Esophagus (tissue), 2 donors: ENCODE measurements around the gene THSD4. TPM values are rescaled to one million over a fixed set of nuclear protein-coding genes. Genes with fewer than 3 reads are reported as not detected.
"Not testable (repeated sequence)": the region's sequence is repeated elsewhere in the genome, so short reads cannot be mapped to it uniquely, and the experiment has no call there.

Experiments
- H3K27ac ChIP-seq, 2 donors: one replicate each; pipeline ENCODE4 v1.5.1; 2013; ENCODE audit warnings: low read depth in 2 of 2, mild to moderate bottlenecking in 2 of 2, inconsistent platforms in 1 of 2, low read length in 1 of 2, moderate library complexity in 1 of 2
- H3K27me3 ChIP-seq, 2 donors: one replicate each; pipeline ENCODE4 v1.6.1; 2013; ENCODE audit warnings: low read length in 2 of 2, control low read depth in 1 of 2, mild to moderate bottlenecking in 1 of 2; ENCODE audit not compliant: insufficient read depth in 2 of 2, control insufficient read depth in 1 of 2
- H3K36me3 ChIP-seq, 2 donors: one replicate each; pipeline ENCODE4 v1.6.1; 2013; ENCODE audit warnings: low read length in 1 of 2; ENCODE audit not compliant: control insufficient read depth in 2 of 2, insufficient read depth in 2 of 2
- H3K4me1 ChIP-seq, 2 donors: one replicate each; pipeline ENCODE4 v1.6.1; 2013; ENCODE audit warnings: low read length in 1 of 2; ENCODE audit not compliant: control insufficient read depth in 2 of 2, insufficient read depth in 2 of 2
- H3K4me3 ChIP-seq, 2 donors: one replicate each; pipeline ENCODE4 v1.5.1; 2013; ENCODE audit warnings: low read length in 2 of 2, mild to moderate bottlenecking in 2 of 2, low read depth in 1 of 2, moderate library complexity in 1 of 2
- H3K9me3 ChIP-seq, 2 donors: one replicate each; pipeline ENCODE4 v1.6.1; 2013; ENCODE audit warnings: mild to moderate bottlenecking in 2 of 2, low read depth in 1 of 2, low read length in 1 of 2, moderate library complexity in 1 of 2; ENCODE audit not compliant: control insufficient read depth in 2 of 2, insufficient read depth in 1 of 2
- WGBS, 2 donors: extraction: QIAGEN DNeasy Blood & Tissue Kit; methylation state at CpG; one replicate each; pipeline ENCODE4 v1.1.7; 2013; 5-methylcytosine and 5-hydroxymethylcytosine counted together
- polyA plus RNA-seq, 2 donors: library from polyadenylated mRNA; stranded (reverse); fragments of 200-250 nt; gene quantifications; one replicate each; pipeline ENCODE4 v1.2.3, GENCODE V29; 2013
- donor health status: healthy with polysubstance abuse.
- donor health status: Bipolar disorder and iron deficiency.

Gene THSD4
- polyA plus RNA-seq, 2 donors: 34.1 to 49.7 TPM

DNA sequence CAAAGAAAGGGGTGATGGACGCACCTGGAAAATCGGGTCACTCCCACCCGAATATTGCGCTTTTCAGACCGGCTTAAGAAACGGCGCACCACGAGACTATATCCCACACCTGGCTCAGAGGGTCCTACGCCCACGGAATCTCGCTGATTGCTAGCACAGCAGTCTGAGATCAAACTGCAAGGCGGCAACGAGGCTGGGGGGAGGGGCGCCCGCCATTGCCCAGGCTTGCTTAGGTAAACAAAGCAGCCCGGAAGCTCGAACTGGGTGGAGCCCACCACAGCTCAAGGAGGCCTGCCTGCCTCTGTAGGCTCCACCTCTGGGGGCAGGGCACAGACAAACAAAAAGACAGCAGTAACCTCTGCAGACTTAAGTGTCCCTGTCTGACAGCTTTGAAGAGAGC, 59.1 kb downstream of the THSD4 start:
- H3K27me3 ChIP-seq, H3K4me1 ChIP-seq, H3K4me3 ChIP-seq, H3K36me3 ChIP-seq, H3K27ac ChIP-seq, H3K9me3 ChIP-seq: not testable (repeated sequence)
- WGBS, 2 donors: 47 to 67% methylated on average over 6 to 8 of the region's 17 CpGs

DNA sequence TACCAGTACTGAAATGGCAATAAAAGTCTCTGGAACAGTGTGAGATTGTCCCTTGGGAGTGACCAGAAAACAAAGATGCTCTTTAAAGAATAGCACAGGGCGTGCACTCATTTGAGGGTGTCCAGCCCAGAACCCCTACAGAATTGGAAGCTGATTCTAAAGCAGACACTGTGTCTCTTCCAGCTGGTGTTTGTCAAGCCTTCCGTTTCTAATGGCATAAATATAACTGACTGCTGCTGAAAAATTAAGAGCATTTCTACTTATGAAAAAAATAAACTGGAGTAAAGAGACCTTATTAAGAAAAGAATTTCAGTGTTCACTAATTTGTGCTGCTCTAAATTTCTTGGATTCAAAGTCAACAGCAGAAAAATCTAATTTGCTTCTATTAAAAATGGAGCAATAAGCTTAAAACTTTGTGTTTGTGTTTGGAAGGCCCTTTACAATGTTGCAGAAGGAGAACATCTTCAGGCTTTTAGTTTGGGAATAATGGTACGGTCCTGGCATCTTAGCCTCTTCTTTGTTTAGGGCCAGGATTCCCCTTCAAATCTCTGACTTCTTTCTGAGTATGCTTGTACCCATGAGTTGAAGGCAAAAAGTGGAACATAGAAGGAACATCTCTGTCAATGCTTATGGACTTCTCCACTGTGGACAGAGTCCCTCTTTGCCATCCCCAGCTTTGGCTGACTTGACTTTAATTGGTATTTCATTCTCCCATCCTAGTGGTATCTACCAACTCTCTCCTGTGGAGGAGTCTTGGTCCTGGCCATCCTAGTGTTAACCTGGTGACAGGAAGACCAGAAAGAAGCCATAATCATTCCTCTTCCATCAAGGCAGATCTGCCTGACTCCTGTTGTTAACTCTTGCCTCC, 65.9 kb downstream of the THSD4 start:
- WGBS, 2 donors: 64 to 65% methylated on average over 3 of the region's 3 CpGs
- Histone ChIP-seq H3K27me3 (no peaks in the 10 kb centered on the region), H3K27ac (no peak overlapping the region), H3K4me3 (no peak overlapping the region), H3K36me3 (no peaks in the 10 kb centered on the region), H3K9me3 (no peaks in the 10 kb centered on the region), H3K4me1 (no peaks in the 10 kb centered on the region)

GRCh38 chr15:71182522-71182921, 67.3 kb downstream of the THSD4 start:
- Histone ChIP-seq H3K36me3 (no peaks in the 10 kb centered on the region), H3K4me1 (no peaks in the 10 kb centered on the region), H3K27me3 (no peaks in the 10 kb centered on the region), H3K27ac (no peak overlapping the region), H3K4me3 (no peak overlapping the region), H3K9me3 (no peaks in the 10 kb centered on the region)

DNA sequence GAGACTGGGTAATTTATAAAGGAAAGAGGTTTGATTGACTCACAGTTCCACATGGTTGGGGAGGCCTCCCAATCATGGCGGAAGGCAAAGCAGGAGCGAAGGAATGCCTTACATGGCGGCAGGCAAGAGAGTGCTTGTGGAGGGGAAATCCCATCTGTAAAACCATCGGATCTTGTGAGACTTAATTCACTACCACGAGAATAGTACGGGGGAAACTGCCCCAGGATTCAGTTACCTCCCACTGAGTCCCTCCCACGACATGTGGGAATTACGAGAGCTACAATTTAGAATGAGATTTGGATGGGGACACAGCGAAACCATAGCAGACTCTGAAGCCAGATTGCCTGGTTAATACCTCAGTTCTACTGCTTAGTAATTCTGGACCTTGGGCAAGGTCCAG, 67.8 kb downstream of the THSD4 start:
- no peak overlapping the region for H3K4me3 ChIP-seq
- H3K9me3 ChIP-seq: no peaks in the 10 kb centered on the region
- no peaks in the 10 kb centered on the region for H3K27me3 ChIP-seq
- H3K4me1 ChIP-seq: no peaks in the 10 kb centered on the region
- no peak overlapping the region for H3K27ac ChIP-seq
- H3K36me3 ChIP-seq: no peaks in the 10 kb centered on the region
- WGBS, 2 donors: 93 to 97% methylated on average over 9 of the region's 9 CpGs

DNA sequence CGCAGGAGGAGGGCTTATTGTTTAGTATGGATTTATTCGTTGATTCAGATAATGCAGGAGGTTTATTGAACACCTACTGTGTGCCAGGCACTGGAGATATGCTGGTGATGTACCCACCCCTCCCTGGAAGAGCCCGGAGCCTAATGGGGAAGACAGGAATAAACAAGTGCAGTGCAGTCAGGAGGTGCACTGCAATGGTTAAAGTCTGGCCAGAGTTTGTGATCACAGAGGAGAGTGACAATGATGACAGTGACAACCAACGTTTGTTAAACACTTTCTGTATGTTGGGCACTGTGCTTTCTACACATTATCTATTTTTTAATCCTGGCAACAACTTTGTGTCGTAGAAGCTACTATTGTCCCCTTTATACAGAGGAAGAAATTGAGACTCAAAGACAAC, 70.4 kb downstream of the THSD4 start:
- Histone ChIP-seq H3K27ac (no peak overlapping the region), H3K4me1 (no peaks in the 10 kb centered on the region), H3K9me3 (no peaks in the 10 kb centered on the region), H3K4me3 (no peak overlapping the region), H3K27me3 (no peaks in the 10 kb centered on the region), H3K36me3 (no peaks in the 10 kb centered on the region)
- WGBS, 2 donors: 75 to 78% methylated on average over 5 of the region's 5 CpGs

DNA sequence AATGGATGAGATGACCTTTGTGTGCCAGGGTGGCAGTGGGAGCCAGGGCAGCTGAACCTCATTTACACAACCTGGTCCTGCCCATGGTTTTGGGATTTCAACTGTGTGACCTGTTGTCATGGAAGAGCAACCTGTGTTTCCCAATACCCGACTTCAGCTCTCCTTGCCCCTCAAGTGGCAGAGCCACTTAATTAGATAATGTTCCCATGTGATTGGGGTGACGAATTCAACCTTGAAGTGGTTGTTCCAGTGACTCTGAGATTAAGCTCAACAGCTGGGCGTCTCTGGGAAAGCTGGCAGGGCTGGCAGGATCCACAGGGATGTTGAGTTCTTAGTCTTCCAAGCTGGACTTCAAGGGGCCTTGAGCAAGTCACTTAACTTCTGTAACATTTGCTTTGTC, 71.0 kb downstream of the THSD4 start:
- Histone ChIP-seq H3K36me3 (no peaks in the 10 kb centered on the region), H3K27ac (no peak overlapping the region), H3K27me3 (no peaks in the 10 kb centered on the region), H3K4me3 (no peak overlapping the region), H3K9me3 (no peaks in the 10 kb centered on the region), H3K4me1 (no peaks in the 10 kb centered on the region)
- 52 to 57% methylated on average over 3 of the region's 3 CpGs for WGBS, 2 donors

DNA sequence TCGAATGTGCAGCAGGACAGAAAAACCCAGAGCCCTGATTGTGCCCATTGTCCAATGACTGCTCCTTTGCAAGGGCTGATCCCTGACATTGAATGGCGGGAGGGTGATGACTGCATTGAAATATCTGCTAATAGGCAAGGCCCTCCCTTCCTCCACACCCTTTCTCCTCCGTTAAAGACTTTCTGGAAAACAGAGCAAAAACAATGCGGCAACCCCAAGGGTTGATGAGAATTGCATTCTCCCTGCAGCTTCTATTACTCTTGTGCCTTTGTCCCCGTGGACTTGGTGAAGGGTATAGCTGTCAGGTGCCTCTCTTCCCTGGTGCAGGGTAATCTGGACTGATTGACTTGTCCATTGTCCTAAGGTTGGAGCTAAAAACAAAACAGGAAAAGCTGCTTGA, 71.8 kb downstream of the THSD4 start:
- no peaks in the 10 kb centered on the region for H3K9me3 ChIP-seq
- H3K36me3 ChIP-seq: no peaks in the 10 kb centered on the region
- H3K27me3 ChIP-seq: no peaks in the 10 kb centered on the region
- no peak overlapping the region for H3K4me3 ChIP-seq
- H3K4me1 ChIP-seq: no peaks in the 10 kb centered on the region
- 82 to 84% methylated on average over 5 of the region's 5 CpGs for WGBS, 2 donors
- no peak overlapping the region for H3K27ac ChIP-seq

DNA sequence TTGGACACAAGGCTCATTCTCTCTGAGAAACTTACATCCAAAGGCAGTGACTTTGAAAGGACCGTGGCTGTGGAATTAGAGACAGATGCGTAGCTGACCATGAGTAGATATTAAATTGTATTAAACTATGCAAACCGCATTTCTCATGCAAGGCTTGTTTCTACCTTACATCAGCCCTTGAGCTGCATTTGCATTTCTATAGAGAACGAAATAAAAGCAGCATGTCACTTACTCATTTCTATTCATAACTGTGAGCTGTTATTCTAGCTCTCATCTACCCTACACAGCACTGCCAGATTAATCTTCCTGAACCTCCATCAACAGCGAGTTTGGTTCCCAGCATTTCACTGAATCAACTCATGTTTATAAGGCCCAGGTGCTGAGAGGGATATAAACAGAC, 72.3 kb downstream of the THSD4 start:
- Histone ChIP-seq H3K4me3 (no peak overlapping the region), H3K27ac (no peak overlapping the region), H3K4me1 (no peaks in the 10 kb centered on the region), H3K36me3 (no peaks in the 10 kb centered on the region), H3K27me3 (no peaks in the 10 kb centered on the region), H3K9me3 (no peaks in the 10 kb centered on the region)
- WGBS, 2 donors: 91 to 93% methylated on average over 5 of the region's 5 CpGs

- Histone ChIP-seq H3K36me3 (no peaks in the 10 kb centered on the region), H3K9me3 (no peaks in the 10 kb centered on the region), H3K27me3 (no peaks in the 10 kb centered on the region), H3K4me1 (no peaks in the 10 kb centered on the region), H3K4me3 (no peak overlapping the region), H3K27ac (no peak overlapping the region)
- WGBS, 2 donors: 91 to 95% methylated on average over 6 of the region's 6 CpGs
These were observed 74.4 kb downstream of the THSD4 start for GRCh38 chr15:71189718-71190117.

DNA sequence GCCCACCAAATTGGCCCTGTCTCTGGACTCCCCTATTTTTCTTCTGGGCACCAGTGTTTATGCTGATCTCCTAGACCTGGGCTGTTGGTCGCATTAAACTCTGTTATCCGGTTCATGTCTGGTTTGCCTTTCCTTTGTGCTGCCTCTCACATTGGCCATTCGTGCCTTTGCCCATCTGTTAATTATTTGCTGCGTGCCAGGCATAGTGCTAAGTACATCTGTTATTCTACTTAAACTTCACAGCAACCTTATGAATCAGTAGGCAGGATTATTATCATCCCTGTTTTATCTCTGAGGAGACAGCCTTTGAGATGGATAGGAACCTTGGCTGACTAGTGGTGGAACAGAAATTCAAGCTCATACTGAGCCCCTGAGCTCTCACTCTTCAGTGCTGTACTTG, 76.0 kb downstream of the THSD4 start:
- H3K9me3 ChIP-seq: no peaks in the 10 kb centered on the region
- H3K4me3 ChIP-seq: no peak overlapping the region
- H3K27ac ChIP-seq: no peak overlapping the region
- 90 to 93% methylated on average over 4 of the region's 4 CpGs for WGBS, 2 donors
- H3K4me1 ChIP-seq: no peaks in the 10 kb centered on the region
- H3K27me3 ChIP-seq: no peaks in the 10 kb centered on the region
- no peaks in the 10 kb centered on the region for H3K36me3 ChIP-seq
